GM23338 (cell line): ENCODE data around the gene STEAP1B. TPM values are rescaled to one million over a fixed set of nuclear protein-coding genes. Genes with fewer than 3 reads are reported as not detected.

Experiments used
- ATAC-seq: fragments of 200-7000 bp; cut with Tn5 transposase; 3 replicates; pipeline ENCODE4 v1.9.1; 2020
- DNase-seq: peaks from one replicate; pipeline ENCODE4 v3.0.0-alpha.2; 2015; ENCODE audit warnings: low spot score
- H2AFZ ChIP-seq: fragments of 200-600 bp; sonication (generic); 2 replicates; pipeline ENCODE4 v1.8.0; 2016; ENCODE audit warnings: antibody characterized with exemption, mild to moderate bottlenecking, moderate library complexity
- H3F3A ChIP-seq: fragments of 200-600 bp; sonication (generic); replicated peaks from 2 replicates; pipeline ENCODE4 v1.8.0; 2017; ENCODE audit warnings: antibody characterized with exemption, mixed run types, low read depth
- H3K27ac ChIP-seq: fragments of 200-600 bp; sonication (generic); 2 replicates; pipeline ENCODE4 v1.6.1; 2016; ENCODE audit warnings: low read depth
- H3K27me3 ChIP-seq: fragments of 200-600 bp; sonication (generic); 2 replicates; pipeline ENCODE4 v1.8.0; 2016; ENCODE audit warnings: mild to moderate bottlenecking, mixed run types, moderate library complexity; ENCODE audit not compliant: insufficient read depth
- H3K36me3 ChIP-seq: fragments of 200-600 bp; sonication (generic); 2 replicates; pipeline ENCODE4 v1.8.0; 2016; ENCODE audit warnings: mild to moderate bottlenecking; ENCODE audit not compliant: insufficient read depth
- H3K4me1 ChIP-seq: fragments of 200-600 bp; sonication (generic); 2 replicates; pipeline ENCODE4 v1.8.0; 2016; ENCODE audit warnings: mild to moderate bottlenecking, moderate library complexity; ENCODE audit not compliant: insufficient read depth
- H3K4me2 ChIP-seq: fragments of 200-600 bp; sonication (generic); 2 replicates; pipeline ENCODE4 v1.7.1; 2017; ENCODE audit warnings: mixed run types
- H3K4me3 ChIP-seq: fragments of 200-600 bp; sonication (generic); 2 replicates; pipeline ENCODE4 v1.6.1; 2016; ENCODE audit warnings: mixed run types
- H3K79me2 ChIP-seq: fragments of 200-600 bp; sonication (generic); replicated peaks from 2 replicates; pipeline ENCODE4 v1.8.0; 2017; ENCODE audit warnings: mild to moderate bottlenecking; ENCODE audit not compliant: insufficient read depth
- H3K9me2 ChIP-seq: fragments of 200-600 bp; sonication (generic); 2 replicates; pipeline ENCODE4 v1.8.0; 2017; ENCODE audit not compliant: insufficient read depth
- H4K20me1 ChIP-seq: fragments of 200-600 bp; sonication (generic); replicated peaks from 2 replicates; pipeline ENCODE4 v1.8.0; 2017; ENCODE audit warnings: mild to moderate bottlenecking; ENCODE audit not compliant: insufficient read depth
- H3K27ac Mint-ChIP-seq: 2 replicates; pipeline ENCODE4 v1.8.0; 2020; ENCODE audit warnings: inconsistent platforms, mild to moderate bottlenecking, moderate library complexity, mixed read lengths
- H3K27me3 Mint-ChIP-seq: 3 replicates; pipeline ENCODE4 v1.8.0; 2022; ENCODE audit warnings: low read depth, mild to moderate bottlenecking, moderate library complexity, mixed read lengths, inconsistent platforms; ENCODE audit not compliant: insufficient read depth, poor library complexity
- H3K36me3 Mint-ChIP-seq: 3 replicates; pipeline ENCODE4 v1.8.0; 2021; ENCODE audit warnings: low read depth, mild to moderate bottlenecking, inconsistent platforms, moderate library complexity, mixed read lengths
- H3K4me1 Mint-ChIP-seq: 3 replicates; pipeline ENCODE4 v1.8.0; 2020; ENCODE audit warnings: mild to moderate bottlenecking, inconsistent platforms, mixed read lengths
- H3K4me3 Mint-ChIP-seq: 3 replicates; pipeline ENCODE4 v1.8.0; 2021; ENCODE audit warnings: moderate library complexity, mild to moderate bottlenecking, inconsistent platforms, mixed read lengths
- H3K9me3 Mint-ChIP-seq: 3 replicates; pipeline ENCODE4 v1.8.0; 2020; ENCODE audit warnings: moderate library complexity, mild to moderate bottlenecking, inconsistent platforms, mixed read lengths
- CREB1 ChIP-seq: fragments of 250-450 bp; sonication (Bioruptor Pico); IDR thresholded peaks from 2 replicates; pipeline ENCODE4 v1.5.0; 2020; ENCODE audit warnings: low read depth, mild to moderate bottlenecking, moderate library complexity
- ETS1 ChIP-seq: IDR thresholded peaks from 2 replicates; pipeline ENCODE4 v1.6.1; 2016; ENCODE audit warnings: antibody characterized with exemption
- EZH2phosphoT487 ChIP-seq: fragments of 200-600 bp; sonication (generic); IDR thresholded peaks from one replicate; pipeline ENCODE4 v1.8.1; 2018; ENCODE audit warnings: antibody characterized with exemption; ENCODE audit not compliant: unreplicated experiment
- JUNB ChIP-seq: IDR thresholded peaks from one replicate; pipeline ENCODE4 v1.6.1; 2016; ENCODE audit warnings: antibody characterized with exemption; ENCODE audit not compliant: unreplicated experiment
- NANOG ChIP-seq: IDR thresholded peaks from 2 replicates; pipeline ENCODE4 v1.6.1; 2016; ENCODE audit warnings: antibody characterized with exemption, borderline replicate concordance
- POLR2AphosphoS5 ChIP-seq: IDR thresholded peaks from 2 replicates; pipeline ENCODE4 v1.6.1; 2016; ENCODE audit warnings: antibody characterized with exemption, low read depth
- STAT1 ChIP-seq: IDR thresholded peaks from one replicate; pipeline ENCODE4 v1.6.1; 2016; ENCODE audit warnings: antibody characterized with exemption; ENCODE audit not compliant: unreplicated experiment
- ZNF114 ChIP-seq: fragments of 250-450 bp; sonication (Bioruptor Pico); IDR thresholded peaks from 2 replicates; pipeline ENCODE4 v1.5.0; 2020; ENCODE audit warnings: mild to moderate bottlenecking, moderate library complexity
- ZNF331 ChIP-seq: fragments of 250-450 bp; sonication (Bioruptor Pico); IDR thresholded peaks from 2 replicates; pipeline ENCODE4 v1.5.0; 2020; ENCODE audit warnings: low read depth, mild to moderate bottlenecking, moderate library complexity
- ZNF462 ChIP-seq: fragments of 250-450 bp; sonication (Bioruptor Pico); IDR thresholded peaks from 2 replicates; pipeline ENCODE4 v1.5.0; 2020; ENCODE audit warnings: mild to moderate bottlenecking, moderate library complexity
- polyA plus RNA-seq: library from polyadenylated mRNA; unstranded; fragments of >200 nt; fragmentation: Nextera tagmentation; extraction: Ambion mirVana; gene quantifications from 2 replicates; pipeline ENCODE4 v1.2.1, GENCODE V29; 2016
- total RNA-seq: library from RNA; depleted of rRNA; stranded (reverse); fragments of >200 nt; shearing (Covaris generic); gene quantifications from 2 replicates; pipeline ENCODE4 v1.2.3, GENCODE V29; 2014

The STEAP1B gene
- total and polyA plus RNA-seq, 2 experiments from 2014 or later = 4.9 to 16.5 TPM

- no peak for TF ChIP-seq POLR2AphosphoS5
- TF ChIP-seq JUNB = no peak
- TF ChIP-seq STAT1 = no peak
Measured at GRCh38 chr7:22543169-22543568, 43.2 kb upstream of the STEAP1B start (continued).

- H3K4me2 ChIP-seq = no peak overlapping the region
- no peak overlapping the region for H3K27ac Mint-ChIP-seq
- no peak for ATAC-seq
- H3K79me2 ChIP-seq = no peaks in the 10 kb centered on the region
- no peak overlapping the region for H3K27ac ChIP-seq
- no peaks in the 10 kb centered on the region for H3K9me3 Mint-ChIP-seq
- H3F3A ChIP-seq = no peaks in the 10 kb centered on the region
- H2AFZ ChIP-seq = peak overlapping the region; percentile 78; the same call in 1 of the 2 replicates
- peaks cover 3% of the 10 kb centered on the region for H3K27me3 Mint-ChIP-seq
- H3K36me3 Mint-ChIP-seq = no peaks in the 10 kb centered on the region
- no peak overlapping the region for H3K4me3 Mint-ChIP-seq
- H3K27me3 ChIP-seq = no peaks in the 10 kb centered on the region
- H3K4me1 ChIP-seq = 0 out of 2 replicates have a peak, but pooled peaks cover 5% of the 10 kb centered on the region
- H3K4me3 ChIP-seq = no peak overlapping the region
- H3K36me3 ChIP-seq = no peaks in the 10 kb centered on the region
- H3K9me2 ChIP-seq = no peaks in the 10 kb centered on the region
- H3K4me1 Mint-ChIP-seq = peaks cover 4% of the 10 kb centered on the region; the same call in 2 of the 3 replicates
- H4K20me1 ChIP-seq = no peaks in the 10 kb centered on the region
- TF ChIP-seq STAT1 = no peak
- TF ChIP-seq ZNF331 (CRISPR knock-in tag) = no peak
- TF ChIP-seq EZH2phosphoT487 = no peak
- DNase-seq = no peak
Measured at GRCh38 chr7:22542669-22543068, 42.7 kb upstream of the STEAP1B start.

GRCh38 chr7:22542254-22542653 is 42.3 kb upstream of the STEAP1B start:
- H3K36me3 Mint-ChIP-seq = no peaks in the 10 kb centered on the region
- H3K27ac ChIP-seq = no peak overlapping the region
- no peak for TF ChIP-seq STAT1
- no peak for TF ChIP-seq ZNF462 (CRISPR knock-in tag)
- TF ChIP-seq POLR2AphosphoS5 = no peak
- TF ChIP-seq ZNF114 (CRISPR knock-in tag) = no peak
- no peak for TF ChIP-seq ZNF331 (CRISPR knock-in tag)
- TF ChIP-seq CREB1 = no peak
- no peak for TF ChIP-seq ETS1
- TF ChIP-seq NANOG = no peak

More at GRCh38 chr7:22542254-22542653, 42.3 kb upstream of the STEAP1B start:
- Histone ChIP-seq H3K9me2 (no peaks in the 10 kb centered on the region), H3K4me2 (no peak overlapping the region), H4K20me1 (no peaks in the 10 kb centered on the region), H3F3A (no peaks in the 10 kb centered on the region), H3K27me3 (no peaks in the 10 kb centered on the region), H3K79me2 (no peaks in the 10 kb centered on the region), H2AFZ (peak overlapping the region; percentile 78; the same call in 1 of the 2 replicates), H3K4me1 (0 out of 2 replicates have a peak, but pooled peaks cover 4% of the 10 kb centered on the region), H3K36me3 (no peaks in the 10 kb centered on the region), H3K4me3 (no peak overlapping the region)
- H3K27me3 Mint-ChIP-seq = peaks cover 3% of the 10 kb centered on the region
- no peaks in the 10 kb centered on the region for H3K9me3 Mint-ChIP-seq
- ATAC-seq (no peak), DNase-seq (no peak)
- peaks cover 4% of the 10 kb centered on the region; the same call in 2 of the 3 replicates for H3K4me1 Mint-ChIP-seq
- no peak overlapping the region for H3K27ac Mint-ChIP-seq
- no peak overlapping the region for H3K4me3 Mint-ChIP-seq
